ENCODE data around the gene TWSG1.

TWSG1 gene

GRCh38 chr18:9405130-9405529, 70.6 kb downstream of the TWSG1 start:
- Histone ChIP-seq H3K4me2 (ENCODE audit: low read length, poor library complexity, severe bottlenecking) (no peak overlapping the region), H3K9me3 (ENCODE audit: control insufficient read depth, low read length) (no peaks in the 10 kb centered on the region), H3K36me3 (ENCODE audit: control insufficient read depth in 1 of 2, insufficient read depth in 2 of 2, low read depth in 1 of 2, low read length in 2 of 2) (peaks cover 15 to 21% of the 10 kb centered on the region in 2 experiments), H3K4me3 (ENCODE audit: insufficient read depth in 1 of 2, low read depth in 1 of 2, low read length in 2 of 2) (no peak overlapping the region), H4K8ac (ENCODE audit: low read length) (no peak overlapping the region), H3K4ac (ENCODE audit: low read depth in 1 of 2, low read length in 2 of 2) (no peak overlapping the region), H3K27me3 (ENCODE audit: control insufficient read depth in 1 of 2, insufficient read depth in 1 of 2, low read length in 2 of 2) (no peaks in the 10 kb centered on the region), H3K9ac (ENCODE audit: low read length) (no peak overlapping the region), H2BK15ac (ENCODE audit: low read depth, poor library complexity, severe bottlenecking) (no peak overlapping the region), H3K14ac (ENCODE audit: low read length in 2 of 2) (no peak overlapping the region), H3K27ac (ENCODE audit: low read length, poor library complexity, severe bottlenecking) (no peak overlapping the region), H3K23ac (ENCODE audit: low read length in 2 of 2) (no peak overlapping the region), H2AFZ (ENCODE audit: low read depth, low read length) (no peak overlapping the region), H2BK5ac (ENCODE audit: low read depth, low read length, poor library complexity, severe bottlenecking) (no peak overlapping the region), H2BK12ac (ENCODE audit: low read length in 2 of 2) (no peak overlapping the region), H3K4me1 (ENCODE audit: control insufficient read depth, insufficient read depth, low read depth, low read length) (peaks cover 3% of the 10 kb centered on the region), H2AK5ac (ENCODE audit: low read length, severe bottlenecking) (no peak overlapping the region), H3K18ac (ENCODE audit: low read depth in 1 of 2, low read length in 2 of 2) (no peak overlapping the region), H2BK120ac (ENCODE audit: low read depth, low read length) (no peak overlapping the region), H4K91ac (ENCODE audit: low read length) (no peak overlapping the region), H3K79me1 (replicated peaks; ENCODE audit: low read length, poor library complexity, severe bottlenecking) (no peaks in the 10 kb centered on the region)
- DNase-seq = no peak
- WGBS = 100% methylated on average over 7 of the region's 7 CpGs

- H3K14ac ChIP-seq (ENCODE audit: low read length in 2 of 2) = no peak overlapping the region
- H3K27ac ChIP-seq (ENCODE audit: low read length, poor library complexity, severe bottlenecking) = no peak overlapping the region
- no peak overlapping the region for H4K91ac ChIP-seq (ENCODE audit: low read length)
- no peak overlapping the region for H2BK120ac ChIP-seq (ENCODE audit: low read depth, low read length)
- H2AK5ac ChIP-seq (ENCODE audit: low read length, severe bottlenecking) = peak overlapping the region; percentile 61
- no peak overlapping the region for H3K23ac ChIP-seq (ENCODE audit: low read length in 2 of 2)
- DNase-seq = no peak
- H2AFZ ChIP-seq (ENCODE audit: low read depth, low read length) = no peak overlapping the region
- no peak overlapping the region for H3K9ac ChIP-seq (ENCODE audit: low read length)
- no peak overlapping the region for H2BK15ac ChIP-seq (ENCODE audit: low read depth, poor library complexity, severe bottlenecking)
- H3K27me3 ChIP-seq (ENCODE audit: control insufficient read depth in 1 of 2, insufficient read depth in 1 of 2, low read length in 2 of 2) = no peaks in the 10 kb centered on the region
- H3K79me1 ChIP-seq (replicated peaks; ENCODE audit: low read length, poor library complexity, severe bottlenecking) = no peaks in the 10 kb centered on the region
- no peak overlapping the region for H3K18ac ChIP-seq (ENCODE audit: low read depth in 1 of 2, low read length in 2 of 2)
- H2BK5ac ChIP-seq (ENCODE audit: low read depth, low read length, poor library complexity, severe bottlenecking) = no peak overlapping the region
- H3K4me2 ChIP-seq (ENCODE audit: low read length, poor library complexity, severe bottlenecking) = no peak overlapping the region
- H3K36me3 ChIP-seq (ENCODE audit: control insufficient read depth in 1 of 2, insufficient read depth in 2 of 2, low read depth in 1 of 2, low read length in 2 of 2) = peaks cover 11 to 19% of the 10 kb centered on the region in 2 experiments
- no peak overlapping the region for H4K8ac ChIP-seq (ENCODE audit: low read length)
- H3K4me3 ChIP-seq (ENCODE audit: insufficient read depth in 1 of 2, low read depth in 1 of 2, low read length in 2 of 2) = no peak overlapping the region
- peaks cover 3% of the 10 kb centered on the region for H3K4me1 ChIP-seq (ENCODE audit: control insufficient read depth, insufficient read depth, low read depth, low read length)
- 92% methylated on average over 6 of the region's 6 CpGs for WGBS
- no peak overlapping the region for H3K4ac ChIP-seq (ENCODE audit: low read depth in 1 of 2, low read length in 2 of 2)
- no peak overlapping the region for H2BK12ac ChIP-seq (ENCODE audit: low read length in 2 of 2)
- H3K9me3 ChIP-seq (ENCODE audit: control insufficient read depth, low read length) = no peaks in the 10 kb centered on the region
Observed at GRCh38 chr18:9405977-9406376, 71.4 kb downstream of the TWSG1 start.

- H3K4me2 ChIP-seq (ENCODE audit: low read length, poor library complexity, severe bottlenecking) = no peak overlapping the region
- H3K9ac ChIP-seq (ENCODE audit: low read length) = no peak overlapping the region
- H3K4ac ChIP-seq (ENCODE audit: low read depth in 1 of 2, low read length in 2 of 2) = no peak overlapping the region
- no peak overlapping the region for H4K91ac ChIP-seq (ENCODE audit: low read length)
- no peak overlapping the region for H3K27ac ChIP-seq (ENCODE audit: low read length, poor library complexity, severe bottlenecking)
- H4K8ac ChIP-seq (ENCODE audit: low read length) = no peak overlapping the region
- H2BK5ac ChIP-seq (ENCODE audit: low read depth, low read length, poor library complexity, severe bottlenecking) = no peak overlapping the region
- no peaks in the 10 kb centered on the region for H3K27me3 ChIP-seq (ENCODE audit: control insufficient read depth in 1 of 2, insufficient read depth in 1 of 2, low read length in 2 of 2)
- H3K18ac ChIP-seq (ENCODE audit: low read depth in 1 of 2, low read length in 2 of 2) = no peak overlapping the region
- H2AK5ac ChIP-seq (ENCODE audit: low read length, severe bottlenecking) = peak overlapping the region; percentile 69
- no peak overlapping the region for H2AFZ ChIP-seq (ENCODE audit: low read depth, low read length)
- no peak overlapping the region for H3K4me3 ChIP-seq (ENCODE audit: insufficient read depth in 1 of 2, low read depth in 1 of 2, low read length in 2 of 2)
- H3K14ac ChIP-seq (ENCODE audit: low read length in 2 of 2) = no peak overlapping the region
- peaks cover 7% of the 10 kb centered on the region for H3K4me1 ChIP-seq (ENCODE audit: control insufficient read depth, insufficient read depth, low read depth, low read length)
- no peak overlapping the region for H3K23ac ChIP-seq (ENCODE audit: low read length in 2 of 2)
- H3K9me3 ChIP-seq (ENCODE audit: control insufficient read depth, low read length) = no peaks in the 10 kb centered on the region
- no peak overlapping the region for H2BK15ac ChIP-seq (ENCODE audit: low read depth, poor library complexity, severe bottlenecking)
- no peak overlapping the region for H2BK120ac ChIP-seq (ENCODE audit: low read depth, low read length)
- H3K36me3 ChIP-seq (ENCODE audit: control insufficient read depth in 1 of 2, insufficient read depth in 2 of 2, low read depth in 1 of 2, low read length in 2 of 2) = peaks cover 0 to 4% of the 10 kb centered on the region in 2 experiments
- no peaks in the 10 kb centered on the region for H3K79me1 ChIP-seq (replicated peaks; ENCODE audit: low read length, poor library complexity, severe bottlenecking)
- no peak overlapping the region for H2BK12ac ChIP-seq (ENCODE audit: low read length in 2 of 2)
- WGBS = 29% methylated on average over 1 of the region's 1 CpG
- no peak for DNase-seq
Observed at GRCh38 chr18:9410515-9410914, 75.9 kb downstream of the TWSG1 start.

- no peaks in the 10 kb centered on the region for H3K9me3 ChIP-seq (ENCODE audit: control insufficient read depth, low read length)
- no peaks in the 10 kb centered on the region for H3K79me1 ChIP-seq (replicated peaks; ENCODE audit: low read length, poor library complexity, severe bottlenecking)
- no peak overlapping the region for H2BK5ac ChIP-seq (ENCODE audit: low read depth, low read length, poor library complexity, severe bottlenecking)
- no peak overlapping the region for H2AK5ac ChIP-seq (ENCODE audit: low read length, severe bottlenecking)
- no peak overlapping the region for H3K4ac ChIP-seq (ENCODE audit: low read depth in 1 of 2, low read length in 2 of 2)
- H2AFZ ChIP-seq (ENCODE audit: low read depth, low read length) = no peak overlapping the region
- no peaks in the 10 kb centered on the region for H3K36me3 ChIP-seq (ENCODE audit: control insufficient read depth in 1 of 2, insufficient read depth in 2 of 2, low read depth in 1 of 2, low read length in 2 of 2)
- peaks cover 22% of the 10 kb centered on the region for H3K4me1 ChIP-seq (ENCODE audit: control insufficient read depth, insufficient read depth, low read depth, low read length)
- no peak overlapping the region for H3K23ac ChIP-seq (ENCODE audit: low read length in 2 of 2)
- H4K8ac ChIP-seq (ENCODE audit: low read length) = no peak overlapping the region
- no peak overlapping the region for H2BK120ac ChIP-seq (ENCODE audit: low read depth, low read length)
- no peak overlapping the region for H4K91ac ChIP-seq (ENCODE audit: low read length)
- no peak overlapping the region for H3K14ac ChIP-seq (ENCODE audit: low read length in 2 of 2)
- H2BK15ac ChIP-seq (ENCODE audit: low read depth, poor library complexity, severe bottlenecking) = no peak overlapping the region
- no peak overlapping the region for H3K4me3 ChIP-seq (ENCODE audit: insufficient read depth in 1 of 2, low read depth in 1 of 2, low read length in 2 of 2)
- peak overlapping the region; percentile 91 for H3K27ac ChIP-seq (ENCODE audit: low read length, poor library complexity, severe bottlenecking)
- no peak overlapping the region for H3K18ac ChIP-seq (ENCODE audit: low read depth in 1 of 2, low read length in 2 of 2)
- H2BK12ac ChIP-seq (ENCODE audit: low read length in 2 of 2) = no peak overlapping the region
- H3K9ac ChIP-seq (ENCODE audit: low read length) = no peak overlapping the region
- H3K27me3 ChIP-seq (ENCODE audit: control insufficient read depth in 1 of 2, insufficient read depth in 1 of 2, low read length in 2 of 2) = no peaks in the 10 kb centered on the region
- DNase-seq = peak; percentile 73
- 18% methylated on average over 1 of the region's 1 CpG for WGBS
- H3K4me2 ChIP-seq (ENCODE audit: low read length, poor library complexity, severe bottlenecking) = no peak overlapping the region
Observed at GRCh38 chr18:9413576-9413975, 79.0 kb downstream of the TWSG1 start.
